ENCODE results near the gene OGFOD2. TPM values are rescaled to one million over a fixed set of nuclear protein-coding genes. Genes with fewer than 3 reads are reported as not detected.

The OGFOD2 gene
- total and polyA plus RNA-seq, 9 of the 15 experiments (the other 6 are each of a cell fraction or from before 2014, with no cell fraction given), result 1.4 to 111 (median 18.5) TPM

DNA sequence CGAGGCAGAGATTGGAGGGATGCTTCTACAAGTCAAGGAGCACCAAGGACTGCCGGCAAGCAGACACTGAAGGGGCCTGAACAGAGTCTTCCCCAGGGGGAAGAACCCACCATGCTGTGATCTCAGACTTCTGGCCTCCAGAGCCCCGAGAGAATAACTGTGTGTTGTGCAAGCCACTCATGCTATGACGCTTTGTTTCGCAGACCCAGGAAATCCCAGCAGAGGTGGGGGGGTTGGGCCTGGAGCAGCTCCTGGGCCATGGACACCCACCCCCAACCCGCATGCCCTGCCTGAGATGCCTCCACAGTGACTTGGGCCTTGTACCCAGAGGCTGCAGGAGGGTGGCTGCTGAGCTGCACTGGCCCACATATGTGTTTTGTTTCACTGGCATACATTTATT is 36.7 kb downstream of the OGFOD2 start:
- TF ChIP-seq HIVEP1 (CRISPR knock-in tag; IDR thresholded peaks at IDR 0.05) (no peak), ZNF584 (CRISPR knock-in tag; IDR thresholded peaks at IDR 0.05; ENCODE audit: low read depth) (no peak), SMAD2 (IDR thresholded peaks at IDR 0.05; ENCODE audit: low read depth, low read length) (no peak), ZNF695 (CRISPR knock-in tag; IDR thresholded peaks at IDR 0.05) (no peak), POLR3G (IDR thresholded peaks at IDR 0.05; ENCODE audit: extremely low read depth, insufficient read length, insufficient replicate concordance) (no peak), JUND (IDR thresholded peaks at IDR 0.05; ENCODE audit: borderline replicate concordance, low read depth, low read length) (no peak), JUND (tag; IDR thresholded peaks at IDR 0.05; ENCODE audit: borderline replicate concordance, low read depth, low read length) (no peak), DPF2 (IDR thresholded peaks at IDR 0.05) (no peak), CREM (IDR thresholded peaks at IDR 0.05; ENCODE audit: low read depth) (no peak), MED1 (CRISPR knock-in tag; IDR thresholded peaks at IDR 0.05; ENCODE audit: borderline replicate concordance) (no peak), NR2C1 (IDR thresholded peaks at IDR 0.05) (no peak), NR2C1 (tag; IDR thresholded peaks at IDR 0.05) (no peak), RB1 (IDR thresholded peaks at IDR 0.05; ENCODE audit: low read depth) (no peak), KLF13 (tag; IDR thresholded peaks at IDR 0.05; ENCODE audit: borderline replicate concordance, low read depth) (no peak), TBL1XR1 (IDR thresholded peaks at IDR 0.05; ENCODE audit: low read length in 2 of 2) (no peak), MBD2 (IDR thresholded peaks at IDR 0.05; ENCODE audit: borderline replicate concordance, low read depth) (no peak), HDAC6 (IDR thresholded peaks at IDR 0.05; ENCODE audit: low read depth, low read length) (no peak), GATAD2B (IDR thresholded peaks at IDR 0.05; ENCODE audit: borderline replicate concordance) (no peak), ESRRA (IDR thresholded peaks at IDR 0.05; ENCODE audit: borderline replicate concordance, low read depth) (no peak)
- TF ChIP-seq, protein P1, sequence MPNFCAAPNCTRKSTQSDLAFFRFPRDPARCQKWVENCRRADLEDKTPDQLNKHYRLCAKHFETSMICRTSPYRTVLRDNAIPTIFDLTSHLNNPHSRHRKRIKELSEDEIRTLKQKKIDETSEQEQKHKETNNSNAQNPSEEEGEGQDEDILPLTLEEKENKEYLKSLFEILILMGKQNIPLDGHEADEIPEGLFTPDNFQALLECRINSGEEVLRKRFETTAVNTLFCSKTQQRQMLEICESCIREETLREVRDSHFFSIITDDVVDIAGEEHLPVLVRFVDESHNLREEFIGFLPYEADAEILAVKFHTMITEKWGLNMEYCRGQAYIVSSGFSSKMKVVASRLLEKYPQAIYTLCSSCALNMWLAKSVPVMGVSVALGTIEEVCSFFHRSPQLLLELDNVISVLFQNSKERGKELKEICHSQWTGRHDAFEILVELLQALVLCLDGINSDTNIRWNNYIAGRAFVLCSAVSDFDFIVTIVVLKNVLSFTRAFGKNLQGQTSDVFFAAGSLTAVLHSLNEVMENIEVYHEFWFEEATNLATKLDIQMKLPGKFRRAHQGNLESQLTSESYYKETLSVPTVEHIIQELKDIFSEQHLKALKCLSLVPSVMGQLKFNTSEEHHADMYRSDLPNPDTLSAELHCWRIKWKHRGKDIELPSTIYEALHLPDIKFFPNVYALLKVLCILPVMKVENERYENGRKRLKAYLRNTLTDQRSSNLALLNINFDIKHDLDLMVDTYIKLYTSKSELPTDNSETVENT (CRISPR knock-in tag; IDR thresholded peaks at IDR 0.05), result no peak
- TF ChIP-seq, protein P2, sequence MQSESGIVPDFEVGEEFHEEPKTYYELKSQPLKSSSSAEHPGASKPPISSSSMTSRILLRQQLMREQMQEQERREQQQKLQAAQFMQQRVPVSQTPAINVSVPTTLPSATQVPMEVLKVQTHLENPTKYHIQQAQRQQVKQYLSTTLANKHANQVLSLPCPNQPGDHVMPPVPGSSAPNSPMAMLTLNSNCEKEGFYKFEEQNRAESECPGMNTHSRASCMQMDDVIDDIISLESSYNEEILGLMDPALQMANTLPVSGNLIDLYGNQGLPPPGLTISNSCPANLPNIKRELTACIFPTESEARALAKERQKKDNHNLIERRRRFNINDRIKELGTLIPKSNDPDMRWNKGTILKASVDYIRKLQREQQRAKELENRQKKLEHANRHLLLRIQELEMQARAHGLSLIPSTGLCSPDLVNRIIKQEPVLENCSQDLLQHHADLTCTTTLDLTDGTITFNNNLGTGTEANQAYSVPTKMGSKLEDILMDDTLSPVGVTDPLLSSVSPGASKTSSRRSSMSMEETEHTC (IDR thresholded peaks at IDR 0.05), result no peak
- TF ChIP-seq, protein P3, sequence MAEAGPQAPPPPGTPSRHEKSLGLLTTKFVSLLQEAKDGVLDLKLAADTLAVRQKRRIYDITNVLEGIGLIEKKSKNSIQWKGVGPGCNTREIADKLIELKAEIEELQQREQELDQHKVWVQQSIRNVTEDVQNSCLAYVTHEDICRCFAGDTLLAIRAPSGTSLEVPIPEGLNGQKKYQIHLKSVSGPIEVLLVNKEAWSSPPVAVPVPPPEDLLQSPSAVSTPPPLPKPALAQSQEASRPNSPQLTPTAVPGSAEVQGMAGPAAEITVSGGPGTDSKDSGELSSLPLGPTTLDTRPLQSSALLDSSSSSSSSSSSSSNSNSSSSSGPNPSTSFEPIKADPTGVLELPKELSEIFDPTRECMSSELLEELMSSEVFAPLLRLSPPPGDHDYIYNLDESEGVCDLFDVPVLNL (CRISPR knock-in tag; IDR thresholded peaks at IDR 0.05; ENCODE audit: low read depth), result no peak
- POLR2A ChIA-PET, result no interaction called here
- H3K9ac ChIP-seq (ENCODE audit: insufficient read depth in 1 of 2, low read depth in 2 of 2, low read length in 2 of 2), result no peak overlapping the region
- H4K20me1 ChIP-seq (replicated peaks; ENCODE audit: control insufficient read depth, insufficient read depth, low read length), result 0 out of 2 replicates have a peak, but pooled peaks cover 4% of the 10 kb centered on the region
- peaks cover 9% of the 10 kb centered on the region; the same call in 2 of the 3 replicates for H3K36me3 ChIP-seq (ENCODE audit: control insufficient read depth, insufficient read depth, low read length)
- no peak overlapping the region for H3K27ac ChIP-seq (ENCODE audit: extremely low read depth, low read depth, low read length)
- DNase-seq (ENCODE audit: extremely low read depth in 1 of 4, low spot score in 3 of 4) (no peak), ATAC-seq (no peak), FAIRE-seq (no peak)
- H3K4me2 ChIP-seq (ENCODE audit: insufficient read depth, low read length), result no peak overlapping the region
- H3K27me3 ChIP-seq (ENCODE audit: control insufficient read depth in 2 of 2, insufficient read depth in 2 of 2, low read length in 2 of 2), result no peaks in the 10 kb centered on the region
- in situ Hi-C loops (cut with MboI) (no loop called here), intact Hi-C loops (cut with micrococcal nuclease) (no loop called here)
- peaks cover 3% of the 10 kb centered on the region for H3K9me1 ChIP-seq (ENCODE audit: control insufficient read depth, insufficient read depth, low read length)
- no peaks in the 10 kb centered on the region for H3K79me2 ChIP-seq (ENCODE audit: control insufficient read depth, insufficient read depth, low read length)
- H3K4me1 ChIP-seq (replicated peaks in 1 of 2; ENCODE audit: control insufficient read depth in 2 of 2, insufficient read depth in 2 of 2, low read length in 2 of 2), result peaks cover 0 to 3% of the 10 kb centered on the region in 2 experiments; a peak in 2 of 5 replicates
- no peaks in the 10 kb centered on the region for H3K9me3 ChIP-seq (replicated peaks; ENCODE audit: control insufficient read depth, insufficient read depth, low read depth, low read length)
- H2AFZ ChIP-seq (ENCODE audit: low read depth, low read length), result no peak overlapping the region
- no TSS peak for BruUV-seq (replicated peaks)
- no peak overlapping the region for H3K4me3 ChIP-seq
- 66% methylated on average over 5 of the region's 6 CpGs for WGBS (ENCODE audit: insufficient coverage, low coverage, missing lambda C conversion rate)
- CTCF ChIA-PET (ENCODE audit: low intra/inter-chr PET ratio), result no interaction called here

Measured in K562 (cell line).